Activated T-cell treated with anti-CD3 and anti-CD28 coated beads for 48 hours (primary cell): ENCODE data around the gene BORA.
A peak's percentile ranks its signal among the peaks of the same experiment; 100 is the strongest.
"Not testable (repeated sequence)": the region's sequence is repeated elsewhere in the genome, so short reads cannot be mapped to it uniquely, and the experiment has no call there.

Experiments
- DNase-seq: peaks from one replicate; pipeline ENCODE4 v3.0.0-alpha.2; 2020; ENCODE audit warnings: low read depth

The BORA gene

GRCh38 chr13:72763411-72763810 lies 35.7 kb downstream of the BORA start:
- no peak for DNase-seq

DNA sequence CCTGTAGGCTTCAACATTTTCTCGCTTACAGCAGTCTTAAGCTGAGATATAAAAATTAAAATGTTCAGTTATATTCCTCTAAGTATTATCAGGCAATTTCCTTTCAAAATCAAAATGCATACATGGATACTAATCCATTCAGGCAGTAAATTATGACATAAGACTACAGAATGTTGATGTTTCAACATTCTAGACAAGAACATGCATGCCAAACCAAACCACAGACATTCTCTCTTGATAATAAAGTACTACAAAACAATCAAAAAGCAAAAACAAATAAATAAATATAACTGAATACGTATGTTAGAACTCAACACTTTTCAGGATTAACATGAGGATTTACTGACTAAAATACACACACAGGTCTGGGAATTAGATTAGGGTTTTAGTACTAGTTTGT lies 46.3 kb downstream of the BORA start:
- DNase-seq, result no peak

DNA sequence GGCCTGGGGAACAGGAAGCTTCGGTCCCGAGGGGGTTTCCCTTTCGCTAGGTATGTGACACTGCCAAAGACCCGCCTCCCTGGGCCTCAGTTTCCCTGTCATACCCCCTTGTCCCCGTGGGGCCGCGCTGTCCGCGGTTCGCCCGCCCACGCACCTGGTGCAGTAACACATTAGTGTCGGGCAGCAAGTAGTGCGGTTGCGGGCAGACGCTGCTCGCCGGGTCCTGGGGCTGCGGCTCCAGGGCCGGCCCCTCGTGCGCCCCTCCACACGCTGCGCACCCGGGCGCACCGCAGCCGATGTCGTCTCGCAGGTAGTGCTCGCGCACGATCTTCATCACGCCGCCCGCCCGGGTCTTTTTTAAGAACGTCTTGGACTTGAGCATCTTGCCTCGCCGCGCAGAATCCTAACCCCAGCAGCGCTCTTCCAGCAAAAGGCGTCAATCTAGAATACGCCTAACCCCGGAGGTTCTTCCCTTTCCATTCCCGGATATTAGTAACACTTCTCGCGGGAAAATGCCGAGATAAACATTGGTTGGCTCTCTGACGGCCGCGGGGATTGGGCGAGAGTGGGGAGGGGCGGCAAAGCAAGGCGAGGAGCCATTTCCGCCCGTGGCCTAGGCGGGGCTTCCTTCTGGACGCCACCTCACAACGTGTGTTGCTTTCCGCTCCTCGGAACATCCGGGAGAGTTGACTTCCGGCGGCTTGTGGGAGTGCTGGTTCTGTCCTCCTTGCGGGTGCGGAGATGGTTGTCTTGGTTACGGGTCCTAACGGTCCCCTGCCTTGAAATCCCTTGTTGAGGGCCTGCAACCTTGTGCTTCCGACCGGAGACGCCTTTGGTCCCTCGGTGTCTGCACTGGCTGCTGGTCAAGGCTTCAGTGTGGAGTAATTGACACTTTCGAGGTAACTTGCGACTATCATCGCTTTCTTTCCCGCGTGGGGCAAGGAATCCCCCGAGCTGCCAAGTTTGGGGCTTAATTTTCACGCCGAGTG lies 54.0 kb downstream of the BORA start, which contains the start of the genes DIS3 and PIBF1:
Gene DIS3 (minus strand): TSS at position 450 of the 989 bp plus-strand sequence. CDS start 68 bp downstream, at position 382.
Gene PIBF1 (plus strand): TSS at position 683 of the 989 bp plus-strand sequence. CDS start 1,337 bp downstream, outside the sequence.
- peak; percentile 94 for DNase-seq

DNA sequence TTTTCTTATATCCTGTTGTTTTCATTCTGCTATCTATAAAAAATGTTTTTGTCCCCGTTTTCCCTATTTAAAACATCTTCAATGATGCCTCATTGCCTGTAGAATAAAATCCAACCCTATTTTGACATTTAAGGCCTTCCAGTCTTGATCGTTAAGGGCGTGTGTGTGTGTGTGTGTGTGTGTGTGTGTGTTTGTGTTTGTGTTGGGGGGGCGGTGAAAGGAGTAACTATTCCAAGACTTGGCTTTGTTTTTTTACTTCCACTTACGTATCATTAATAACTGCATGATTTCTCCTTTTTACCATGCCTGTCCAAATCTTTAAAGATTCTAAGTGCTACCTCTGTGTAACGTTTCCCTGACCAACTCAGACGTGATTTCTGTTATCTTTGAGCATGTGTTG lies 55.0 kb downstream of the BORA start:
- DNase-seq, result no peak

GRCh38 chr13:72784679-72785078 lies 57.0 kb downstream of the BORA start:
- not testable (repeated sequence) for DNase-seq

- DNase-seq, result no peak
These were observed 61.1 kb downstream of the BORA start for GRCh38 chr13:72788831-72789230.

DNA sequence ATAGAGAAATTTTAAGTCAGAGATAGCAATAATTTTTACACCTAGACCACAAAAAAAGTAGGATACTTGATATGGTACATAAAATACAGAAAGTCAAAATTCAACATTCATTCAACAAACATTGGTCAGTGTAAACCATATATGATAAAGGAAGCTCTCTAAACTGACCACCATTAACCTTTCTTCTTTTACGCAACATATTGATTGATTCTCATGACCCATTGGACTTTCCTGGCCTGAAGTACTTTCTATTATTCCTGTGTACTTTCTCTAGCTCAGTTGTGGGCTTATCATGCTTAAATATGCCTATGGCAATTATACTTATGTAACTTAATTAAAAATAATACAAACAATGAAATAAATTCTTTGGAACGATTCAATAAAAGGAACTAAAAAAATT lies 64.9 kb downstream of the BORA start:
- DNase-seq, result no peak

DNA sequence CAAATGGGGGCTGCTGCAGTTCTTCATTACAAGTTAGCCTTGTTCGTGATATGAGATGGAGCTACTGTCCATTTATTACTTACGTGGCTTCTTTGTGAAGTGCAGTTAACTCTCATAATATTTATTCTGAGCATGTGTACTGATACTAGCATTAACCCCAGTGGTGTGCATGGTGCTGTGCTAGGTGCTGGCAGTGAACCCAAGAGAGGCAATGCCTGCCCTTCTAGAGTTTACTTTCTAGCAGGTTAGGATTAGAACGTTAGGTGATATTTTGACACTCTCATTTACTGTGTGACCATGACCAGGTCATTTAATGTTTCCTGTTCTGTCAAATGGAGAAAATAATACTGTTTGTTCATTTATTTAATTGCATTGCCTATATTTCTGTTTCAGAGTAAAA lies 71.1 kb downstream of the BORA start:
- no peak for DNase-seq

DNA sequence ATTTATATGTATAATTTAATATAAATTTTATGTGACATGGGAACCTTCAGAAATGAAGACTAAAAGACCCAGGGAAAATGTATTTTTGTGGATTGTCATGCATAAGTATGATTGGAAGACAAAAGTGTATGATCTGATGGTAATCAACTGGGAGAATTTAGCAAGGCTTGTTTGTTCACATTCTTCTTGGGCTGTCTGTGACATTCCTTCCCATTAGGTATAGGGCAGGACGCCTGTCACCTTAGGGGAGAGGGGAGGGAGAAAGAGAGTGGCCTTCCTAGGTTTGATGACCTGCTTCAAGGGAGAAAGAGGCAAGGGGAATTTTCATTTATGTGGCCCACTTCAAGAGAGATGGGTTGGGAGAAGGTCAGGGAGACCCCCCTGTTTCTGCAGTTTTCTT lies 76.6 kb downstream of the BORA start:
- no peak for DNase-seq
